Left ventricle myocardium superior (tissue), 1 donor: Measurements from ENCODE around the gene ZSWIM6. TPM values are rescaled to one million over a fixed set of nuclear protein-coding genes. Genes with fewer than 3 reads are reported as not detected.

Source experiments
- ATAC-seq: fragments of 200-7000 bp; cut with Tn5 transposase; one replicate; pipeline ENCODE4 v1.9.1; 2020; ENCODE audit warnings: mild to moderate bottlenecking, moderate library complexity
- DNase-seq: peaks from one replicate; pipeline ENCODE4 v3.0.0-alpha.2; 2020
- intact Hi-C: fragments of 100-400 bp; cut with micrococcal nuclease; formaldehyde crosslinking; loops from one replicate; pipeline ENCODE4 v1.11.0; 2022
- total RNA-seq: library from RNA; stranded (reverse); fragmentation: NEBNext Ultra II Directional; extraction: Animal tissue kit (Norgen Biotek cat#: 25700); gene quantifications from one replicate; pipeline ENCODE4 v1.2.1, GENCODE V29; 2021
- donor health status: DM: no; HTN: yes; CAD: no; lungs with severe emphysema.

Gene ZSWIM6
- total RNA-seq, 1 donor from 2014 or later, result 8.0 TPM

- intact Hi-C loops, result no loop called here
- DNase-seq, result no peak
- ATAC-seq, result no peak
These were observed 259.8 kb downstream of the ZSWIM6 start for GRCh38 chr5:61591859-61592258.

- ATAC-seq (no peak), DNase-seq (no peak)
- intact Hi-C loops, result no loop called here
These were observed 263.4 kb downstream of the ZSWIM6 start for GRCh38 chr5:61595426-61595825.

Other genes with a start within 250 kb of the ZSWIM6 start
- gene SMIM15, start 169.8 kb upstream of the ZSWIM6 start, total RNA-seq, result 18.3 TPM